NCI-H187 treated with DMSO at 0.1 percent for 48 hours (cell line): Measurements from ENCODE around the gene ART5.
"Not testable (repeated sequence)": the region's sequence is repeated elsewhere in the genome, so short reads cannot be mapped to it uniquely, and the experiment has no call there.

Source experiments
- DNase-seq: peaks from one replicate; lab custom pipeline; 2025; lab: John Stamatoyannopoulos, UW

Gene ART5

GRCh38 chr11:3658252-3658651 is 16.5 kb upstream of the ART5 start:
- DNase-seq, result no peak

DNA sequence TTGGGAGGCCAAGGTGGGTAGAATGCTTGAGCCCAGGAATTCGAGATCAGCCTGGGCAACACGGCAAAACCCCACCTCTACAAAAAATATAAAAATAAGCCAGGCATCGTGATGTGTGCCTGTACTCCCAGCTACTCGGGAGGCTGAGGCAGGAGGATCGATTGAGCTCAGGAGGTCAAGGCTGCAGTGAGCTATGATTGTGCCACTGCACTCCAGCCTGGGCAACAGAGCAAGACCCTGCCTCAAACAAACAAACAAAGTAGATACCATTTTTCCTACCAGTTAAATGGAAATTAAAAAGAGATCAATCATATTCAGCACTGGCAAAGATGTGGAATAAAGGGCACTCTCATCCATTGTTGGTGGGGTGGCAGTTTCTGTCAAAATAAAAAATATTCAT is 15.5 kb upstream of the ART5 start:
- DNase-seq, result not testable (repeated sequence)

- no peak for DNase-seq
These were observed 13.8 kb upstream of the ART5 start for GRCh38 chr11:3655547-3655946.

DNA sequence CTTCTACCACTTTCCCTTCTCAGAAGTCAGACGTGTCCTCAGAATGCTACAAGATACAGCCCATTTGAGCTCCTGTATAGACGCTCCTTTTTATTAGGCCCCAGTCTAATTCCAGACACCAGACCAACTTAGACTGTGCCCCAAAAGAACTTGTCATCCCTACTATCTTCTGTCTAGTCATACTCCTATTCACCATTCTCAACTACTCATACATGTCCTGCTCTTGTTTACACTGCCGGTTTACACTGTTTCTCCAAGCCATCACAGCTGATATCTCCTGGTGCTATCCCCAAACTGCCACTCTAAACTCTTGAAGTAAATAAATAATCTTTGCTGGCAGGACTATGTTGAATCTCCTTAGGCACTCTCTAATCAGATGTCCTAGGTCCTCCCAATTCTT is 10.7 kb upstream of the ART5 start:
- not testable (repeated sequence) for DNase-seq

- not testable (repeated sequence) for DNase-seq
These were observed 7.6 kb upstream of the ART5 start for GRCh38 chr11:3649374-3649773.

DNA sequence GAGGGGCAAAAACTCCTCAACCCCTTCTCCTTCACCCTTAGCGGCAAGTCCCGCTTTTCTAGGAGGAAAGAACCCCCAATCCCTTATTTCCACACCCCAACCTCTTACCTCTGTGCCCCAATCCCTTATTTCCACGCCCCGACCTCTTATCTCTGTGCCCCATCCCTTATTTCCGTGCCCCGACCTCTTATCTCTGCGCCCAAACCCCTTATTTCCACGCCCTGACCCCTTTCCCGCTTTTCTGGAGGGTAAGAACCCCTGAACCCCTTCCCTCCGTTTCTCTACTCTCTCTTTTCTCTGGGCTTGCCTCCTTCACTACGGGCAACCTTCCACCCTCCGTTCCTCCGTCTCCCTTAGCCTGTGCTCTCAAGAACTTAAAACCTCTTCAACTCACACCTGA is 7.1 kb upstream of the ART5 start:
- not testable (repeated sequence) for DNase-seq

DNA sequence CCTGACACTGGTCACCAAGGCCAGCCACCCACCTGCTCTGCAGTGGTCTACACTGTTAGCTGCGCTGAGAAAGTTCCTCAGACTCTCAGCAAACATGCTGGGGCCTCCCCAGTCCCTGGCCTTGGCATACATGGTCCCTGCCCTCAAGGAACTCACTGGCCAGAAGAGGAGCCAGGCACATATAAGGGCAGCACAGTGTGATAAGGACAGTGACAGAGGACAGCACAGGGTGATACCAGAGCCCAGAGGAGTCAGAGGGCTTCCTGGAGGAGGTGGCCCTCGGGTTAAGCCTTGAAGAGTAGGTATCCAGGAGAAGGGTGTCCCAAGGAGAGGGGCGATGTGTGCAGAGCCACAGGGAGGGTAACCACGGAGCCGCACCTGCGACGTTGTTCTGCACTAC is 3.8 kb upstream of the ART5 start:
- no peak for DNase-seq

DNA sequence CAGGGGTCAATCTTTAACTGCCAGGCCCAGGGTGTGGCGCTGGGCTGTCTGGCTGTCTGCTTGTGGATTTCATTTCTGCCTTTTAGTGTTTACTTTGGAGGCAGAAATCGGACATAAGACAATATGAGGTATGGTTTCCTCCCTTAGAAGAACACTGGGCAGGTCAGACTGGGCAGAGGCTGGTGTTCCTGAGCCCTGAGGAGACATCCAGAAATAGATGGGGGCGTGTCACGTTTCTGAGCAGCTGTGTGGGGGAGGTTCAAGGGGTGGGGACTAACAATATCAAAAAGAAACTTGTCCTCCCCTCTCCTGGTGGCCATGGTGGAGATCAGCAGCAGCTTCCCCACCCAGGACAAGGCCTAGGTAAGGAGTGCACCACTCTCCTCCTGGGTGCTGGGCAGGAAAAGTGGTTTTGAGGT is 3.0 kb upstream of the ART5 start, which contains the start of gene ART1:
Gene ART1 (plus strand): TSS at position 312 of the 419 bp plus-strand sequence. CDS start 14,086 bp downstream, outside the sequence.
- DNase-seq, result no peak

DNA sequence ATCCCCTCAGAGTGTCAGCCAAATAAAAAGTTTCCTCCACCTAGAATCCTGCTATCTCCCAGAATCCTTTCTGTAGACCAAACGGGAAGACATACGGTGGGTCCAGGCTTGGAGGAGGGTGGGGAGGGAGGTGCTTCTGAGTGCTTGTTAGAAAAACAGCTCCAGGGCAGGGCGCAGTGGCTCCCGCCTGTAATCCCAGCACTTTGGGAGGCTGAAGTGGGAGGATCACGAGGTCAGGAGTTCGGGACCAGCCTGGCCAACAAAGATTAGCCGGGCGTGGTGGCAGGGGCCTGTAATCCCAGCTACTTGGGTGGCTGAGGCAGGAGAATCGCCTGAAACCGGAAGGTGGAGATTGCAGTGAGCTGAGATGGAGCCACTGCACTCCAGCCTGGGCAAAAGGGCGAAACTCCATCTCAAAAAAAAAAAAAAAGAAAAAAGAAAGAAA is 1.3 kb upstream of the ART5 start:
- not testable (repeated sequence) for DNase-seq

DNA sequence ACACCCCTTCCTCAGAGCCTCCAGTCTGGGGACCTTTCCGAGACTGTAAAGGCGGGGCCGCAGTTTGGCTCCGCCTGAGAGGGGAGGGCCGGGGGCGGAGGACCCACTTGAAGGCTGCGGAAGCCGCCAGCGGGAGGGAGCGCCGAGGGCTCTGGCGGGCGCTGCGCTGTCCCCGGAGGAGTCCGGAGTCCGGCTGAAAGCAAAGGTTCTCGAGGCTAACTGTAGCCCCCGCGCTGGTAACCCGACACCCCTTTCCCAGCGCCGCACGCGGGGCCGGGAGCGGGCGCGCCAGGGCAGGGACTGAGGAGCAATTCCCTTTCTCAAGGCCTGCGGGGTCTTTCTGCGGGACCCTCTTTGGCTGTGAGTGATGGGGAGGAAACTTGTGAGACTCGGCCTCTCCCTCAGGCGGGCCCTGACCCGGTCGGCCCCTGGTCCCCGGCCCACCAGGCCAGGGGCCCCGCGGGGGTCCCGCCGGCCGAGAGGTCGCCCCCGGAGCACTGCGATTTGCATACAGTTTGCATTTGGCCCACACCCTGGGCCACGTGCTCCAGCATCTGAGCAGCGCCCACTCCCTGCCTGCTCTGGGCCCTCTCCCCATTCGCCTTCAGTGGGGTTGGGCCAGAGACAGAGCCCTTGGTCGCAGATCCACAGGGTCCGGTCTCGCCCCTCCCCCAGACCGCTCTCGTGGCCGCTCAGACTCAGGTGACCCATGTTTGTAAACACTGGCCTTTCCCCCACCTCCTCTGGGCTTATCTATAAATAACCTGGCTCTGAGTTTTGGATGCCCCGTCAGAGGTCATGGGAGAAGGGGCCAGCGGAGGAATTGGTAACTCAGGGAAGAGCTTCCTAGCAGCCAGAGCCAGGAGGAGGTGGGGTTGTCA is 519 bp upstream of the ART5 start:
- no peak for DNase-seq

DNA sequence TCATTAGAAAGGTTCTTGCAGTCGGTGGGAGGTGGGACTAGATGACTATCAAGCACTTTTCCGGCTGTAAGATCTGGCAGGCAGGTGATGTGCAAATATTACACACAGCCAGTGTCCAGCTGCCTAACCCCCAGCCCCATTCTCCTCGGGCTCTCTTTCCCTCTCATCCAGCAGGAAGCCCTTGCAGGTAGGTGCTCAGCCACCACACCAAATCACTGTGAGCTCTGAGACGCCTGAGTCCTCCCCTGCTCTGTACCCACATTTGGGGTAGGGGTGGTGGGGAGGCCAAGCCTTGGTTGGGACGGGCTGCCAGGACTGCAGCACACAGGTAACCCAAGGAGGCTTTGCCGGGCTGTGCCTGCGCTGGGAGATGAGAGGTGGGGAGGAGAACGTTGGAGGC is 601 bp downstream of the ART5 start:
- no peak for DNase-seq

DNA sequence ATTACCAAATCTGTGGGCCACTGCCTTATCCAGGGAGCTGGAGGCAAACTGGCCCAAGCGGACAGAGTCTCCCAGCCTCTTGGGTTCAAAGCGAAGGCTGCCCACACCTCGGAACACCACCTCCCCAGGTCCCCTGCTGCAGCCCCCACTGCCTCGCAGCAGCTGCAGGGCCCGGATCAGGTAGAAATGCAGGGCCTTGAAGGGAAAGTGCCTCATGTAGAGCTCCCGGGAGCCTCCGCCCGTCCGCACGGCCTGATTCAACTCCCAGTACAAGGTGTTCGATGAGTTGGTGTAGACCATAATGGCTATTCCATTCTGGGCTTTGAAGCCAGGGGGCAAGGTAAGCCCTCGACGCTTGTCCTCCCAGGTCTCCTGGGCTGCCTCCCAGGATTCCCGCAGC is 2.0 kb downstream of the ART5 start:
- DNase-seq, result no peak

GRCh38 chr11:3638513-3638912 is 3.3 kb downstream of the ART5 start:
- no peak for DNase-seq

DNA sequence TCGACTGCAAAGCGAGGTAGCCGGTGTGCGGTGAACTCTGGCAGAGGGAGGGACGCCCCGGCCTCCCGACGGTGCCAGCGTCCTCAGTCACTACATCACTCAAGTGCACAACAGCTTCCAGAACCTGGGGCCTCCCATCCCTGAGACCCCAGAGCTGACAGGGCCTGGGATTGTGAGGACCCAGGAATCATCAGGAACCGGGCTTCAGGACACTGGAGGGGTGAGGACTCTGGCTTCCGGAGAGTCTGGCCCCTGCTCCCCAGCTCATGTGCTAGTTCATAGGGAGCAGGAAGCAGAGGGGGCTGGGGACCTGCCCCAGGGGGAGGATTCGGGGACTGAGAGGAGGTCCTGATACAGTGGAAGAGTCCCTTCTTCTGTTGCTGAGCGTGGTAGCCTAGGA is 4.6 kb downstream of the ART5 start:
- DNase-seq, result no peak

- no peak for DNase-seq
These were observed 6.0 kb downstream of the ART5 start for GRCh38 chr11:3635641-3636375.

- no peak for DNase-seq
These were observed 9.6 kb downstream of the ART5 start for GRCh38 chr11:3632070-3632660.

- no peak for DNase-seq
These were observed 10.5 kb downstream of the ART5 start for GRCh38 chr11:3631331-3631730.

DNA sequence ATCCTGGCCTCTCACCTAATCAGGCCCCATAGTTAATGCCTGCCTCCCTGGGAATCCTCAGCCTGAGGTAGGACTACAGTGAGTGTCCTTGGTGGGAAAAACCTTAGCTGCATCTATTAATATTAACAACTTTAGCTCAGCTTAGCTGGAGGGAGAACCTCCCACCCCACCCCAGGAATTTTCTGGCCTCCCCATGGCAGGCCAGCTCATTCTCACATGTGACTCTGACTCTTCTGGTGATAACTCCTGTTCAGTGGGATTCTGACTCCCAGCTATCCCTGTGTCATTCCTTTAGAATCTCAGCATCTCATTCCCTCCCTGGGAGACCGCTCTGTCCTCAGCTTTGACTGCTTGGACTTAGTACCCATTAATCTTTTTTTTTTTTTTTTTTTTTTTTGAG is 14.5 kb downstream of the ART5 start:
- no peak for DNase-seq

GRCh38 chr11:3626250-3626960 is 15.4 kb downstream of the ART5 start:
- DNase-seq, result no peak

DNA sequence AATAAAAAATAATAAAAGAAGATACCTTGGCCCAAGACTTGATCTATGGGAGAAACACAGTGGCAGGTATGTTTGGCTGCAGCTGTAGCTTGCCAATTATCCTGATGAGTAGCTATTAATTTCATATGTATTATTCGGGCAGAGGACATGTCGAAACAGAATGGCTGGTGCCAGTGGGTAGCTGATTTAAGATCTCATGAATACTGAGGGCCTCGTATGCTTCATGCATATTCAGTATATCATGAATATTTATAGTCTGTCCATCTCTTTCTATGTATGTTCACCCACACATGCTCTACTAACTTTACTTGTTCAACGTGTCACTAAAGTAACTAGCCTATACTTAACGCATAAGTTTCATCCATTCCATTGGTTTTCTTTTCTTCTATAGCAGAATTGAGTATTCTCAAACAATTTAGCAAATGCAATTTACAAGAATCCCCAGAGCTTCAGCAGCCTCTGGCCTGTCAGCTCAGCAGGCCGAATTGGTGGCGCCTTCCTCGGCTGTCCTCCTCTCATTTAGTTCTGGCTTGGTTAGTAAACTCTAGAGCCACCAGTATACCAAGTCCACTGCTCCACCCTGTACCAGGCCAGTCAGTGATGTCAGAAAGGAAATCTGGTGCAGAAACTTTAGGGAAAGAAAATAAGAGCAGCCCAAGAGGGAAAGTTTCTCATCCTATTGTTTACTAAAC is 17.9 kb downstream of the ART5 start:
- DNase-seq, result no peak

GRCh38 chr11:3623121-3623520 is 18.7 kb downstream of the ART5 start:
- DNase-seq, result no peak
